NCI-H774 (cell line): ENCODE measurements around the gene PPIL6.

Experiments
- DNase-seq: peaks from one replicate; lab custom pipeline; 2025; lab: John Stamatoyannopoulos, UW

The PPIL6 gene

DNA sequence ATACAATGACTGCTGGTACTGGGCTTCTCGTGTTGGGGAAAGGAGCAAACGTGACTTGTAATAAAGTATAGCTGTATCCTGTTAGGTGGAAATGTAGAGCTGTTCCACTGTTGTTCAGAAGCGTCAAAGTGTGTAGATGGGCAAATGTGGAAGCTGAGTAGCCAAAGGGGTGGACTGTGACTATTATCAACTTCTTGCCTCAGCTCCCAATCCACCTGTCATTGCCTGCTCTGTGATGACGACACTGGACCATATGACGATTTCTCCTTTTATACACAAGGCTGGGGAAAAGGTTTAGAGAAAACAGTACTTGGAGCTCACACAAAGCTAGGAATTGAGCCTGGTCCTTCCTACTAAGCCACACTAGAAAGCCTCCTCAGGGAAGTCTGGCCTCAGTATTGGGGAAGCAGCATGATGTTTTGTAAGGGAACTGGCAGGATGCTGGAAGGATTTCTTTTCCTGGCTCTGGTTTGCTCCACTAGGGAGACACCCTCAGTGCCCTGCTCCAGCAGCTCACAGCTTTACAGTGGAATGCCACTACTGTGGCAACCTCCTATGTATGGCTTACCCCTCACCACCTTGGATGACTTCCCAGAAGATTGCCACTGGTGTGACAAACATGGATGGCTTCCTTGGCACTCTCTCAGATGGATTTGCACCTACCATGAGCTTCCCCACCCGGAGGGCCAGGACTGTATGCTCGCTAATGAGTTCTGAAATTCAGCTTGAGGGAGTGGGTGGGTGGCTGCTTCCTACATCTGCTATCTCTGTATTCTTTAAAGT lies 78.1 kb downstream of the PPIL6 start:
- DNase-seq = no peak

GRCh38 chr6:109360791-109361190 lies 79.6 kb downstream of the PPIL6 start:
- DNase-seq = no peak

GRCh38 chr6:109360281-109360680 lies 80.1 kb downstream of the PPIL6 start:
- no peak for DNase-seq

DNA sequence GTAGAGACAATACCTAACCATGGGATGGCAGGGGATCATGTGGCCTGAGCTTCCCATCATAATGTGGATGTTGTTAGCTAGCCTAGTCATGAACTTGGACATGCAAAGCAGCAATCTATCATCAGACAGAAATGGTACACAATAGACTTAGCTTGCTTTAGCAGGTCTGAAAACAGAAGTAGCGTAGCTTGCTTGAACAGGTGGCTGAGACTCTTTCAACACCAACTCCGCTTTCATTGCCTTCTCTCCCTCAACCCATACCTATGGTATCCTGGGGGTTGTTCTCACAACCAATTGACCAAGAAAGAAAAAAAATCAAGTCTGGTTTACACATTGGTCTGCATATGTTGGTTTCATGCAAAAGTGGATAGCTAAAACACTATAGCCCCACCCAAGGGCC lies 81.2 kb downstream of the PPIL6 start:
- DNase-seq = peak; percentile 77

GRCh38 chr6:109358204-109358603 lies 82.2 kb downstream of the PPIL6 start:
- no peak for DNase-seq

- no peak for DNase-seq
Measured at GRCh38 chr6:109356237-109356636, 84.2 kb downstream of the PPIL6 start.

GRCh38 chr6:109351231-109352130 lies 88.9 kb downstream of the PPIL6 start:
- DNase-seq = no peak

DNA sequence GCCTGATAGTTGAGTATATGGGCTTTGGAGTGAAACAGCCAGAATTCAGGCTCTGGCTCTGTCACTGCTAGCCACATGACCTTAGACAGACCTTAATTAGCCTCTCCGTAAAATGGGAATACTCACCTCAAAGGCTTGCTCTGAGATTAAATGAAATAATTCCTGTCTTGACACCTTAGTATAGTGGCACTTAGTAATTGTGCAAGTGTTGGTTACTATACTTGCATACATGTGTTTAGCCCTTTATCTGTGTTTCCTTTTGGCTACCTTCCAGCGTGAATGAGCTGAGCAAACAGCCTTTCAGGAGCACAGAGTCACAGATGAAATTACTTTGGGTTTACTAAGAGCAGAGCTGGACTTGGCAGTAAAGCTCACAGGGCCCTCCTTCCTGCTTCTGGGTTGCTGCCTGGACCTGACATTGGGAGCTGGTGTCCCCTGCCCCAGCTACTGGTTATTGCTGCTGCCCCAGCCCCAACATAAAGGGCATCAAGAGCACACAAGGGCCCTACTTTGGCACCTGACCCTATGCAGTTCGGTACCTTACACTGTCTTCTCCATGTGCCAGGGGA lies 90.9 kb downstream of the PPIL6 start:
- DNase-seq = peak; percentile 90

DNA sequence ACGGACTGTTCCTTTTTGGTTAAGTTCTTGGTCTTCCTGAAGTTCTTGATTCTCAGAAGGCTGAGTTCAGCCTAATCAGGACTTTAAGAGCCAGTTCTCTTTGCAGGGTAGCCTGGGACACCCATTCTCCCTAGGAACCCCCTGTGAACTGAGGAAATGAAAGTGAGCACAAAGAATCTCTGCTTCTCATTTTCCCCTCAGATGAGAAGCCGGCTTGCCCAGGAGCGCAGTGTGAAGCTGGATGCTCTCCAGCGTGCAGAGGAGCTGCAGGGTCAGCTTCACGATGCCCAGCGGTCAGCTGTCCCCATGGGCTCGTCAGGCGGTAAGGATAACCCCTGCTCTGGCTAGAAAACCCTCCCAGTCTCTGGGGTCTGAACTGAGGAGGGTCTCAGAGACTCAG lies 92.2 kb downstream of the PPIL6 start:
- no peak for DNase-seq

- DNase-seq = no peak
Measured at GRCh38 chr6:109347779-109348178, 92.6 kb downstream of the PPIL6 start.

GRCh38 chr6:109345986-109346385 lies 94.4 kb downstream of the PPIL6 start:
- DNase-seq = no peak

- no peak for DNase-seq
Measured at GRCh38 chr6:109344226-109344625, 96.2 kb downstream of the PPIL6 start.

- DNase-seq = no peak
Measured at GRCh38 chr6:109343518-109343917, 96.9 kb downstream of the PPIL6 start.

- no peak for DNase-seq
Measured at GRCh38 chr6:109342911-109343310, 97.5 kb downstream of the PPIL6 start.

- DNase-seq = no peak
Measured at GRCh38 chr6:109342506-109342905, 97.9 kb downstream of the PPIL6 start.

DNA sequence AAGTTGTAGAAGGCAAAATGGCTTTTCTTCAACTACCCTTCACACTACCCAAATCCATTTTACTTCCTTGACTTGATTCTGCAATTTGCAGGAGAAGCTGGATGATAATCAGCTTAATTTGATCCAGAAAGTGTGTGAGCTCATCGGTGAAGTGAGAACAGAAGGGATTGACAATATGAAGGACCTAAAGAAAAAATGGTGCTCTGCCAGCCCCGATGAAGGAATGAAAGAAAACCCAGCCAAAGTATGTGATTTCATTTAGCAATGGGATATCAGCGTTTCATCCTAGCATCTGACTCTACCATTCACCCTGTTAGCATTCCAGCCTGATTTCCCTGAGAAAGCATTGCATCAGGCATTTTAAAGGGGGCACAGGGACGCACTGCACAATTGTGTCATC lies 99.6 kb downstream of the PPIL6 start:
- no peak for DNase-seq
